Occipital lobe (tissue), 2 donors: ENCODE data around the gene FAM234B. TPM values are rescaled to one million over a fixed set of nuclear protein-coding genes. Genes with fewer than 3 reads are reported as not detected.
"Not testable (repeated sequence)": the region's sequence is repeated elsewhere in the genome, so short reads cannot be mapped to it uniquely, and the experiment has no call there.

Experiments
- DNase-seq: peaks from one replicate; lab custom pipeline; 2025; lab: John Stamatoyannopoulos, UW
- total RNA-seq: library from RNA; depleted of rRNA; stranded (reverse); fragments of >200 nt; gene quantifications from one replicate; pipeline ENCODE4 v1.2.3, GENCODE V29; 2014

Gene FAM234B
- total RNA-seq, 1 donor from 2014 or later = 52.7 TPM

GRCh38 chr12:13022851-13023271 lies 21.3 kb upstream of the FAM234B start:
- no peak for DNase-seq

GRCh38 chr12:13023811-13024530 lies 20.2 kb upstream of the FAM234B start:
- DNase-seq = no peak

DNA sequence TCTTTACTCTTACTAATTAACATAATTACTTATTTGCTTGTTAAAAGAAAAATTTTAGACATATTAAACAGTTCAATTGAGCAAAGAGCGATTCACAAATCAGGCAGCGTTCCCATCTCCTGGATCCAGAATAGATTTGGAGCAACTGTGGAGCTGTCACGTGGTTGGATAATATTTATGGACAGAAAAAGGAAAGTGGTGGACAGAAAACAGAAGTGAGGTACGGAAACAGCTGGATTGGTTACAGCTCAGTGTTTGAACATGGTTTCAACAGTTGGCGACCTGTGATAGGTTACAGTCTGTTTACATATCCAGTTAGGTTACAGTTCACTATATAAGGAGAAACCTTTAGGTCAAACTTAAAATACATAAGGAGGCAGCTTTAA lies 19.7 kb upstream of the FAM234B start:
- DNase-seq = no peak

GRCh38 chr12:13026286-13026685 lies 17.9 kb upstream of the FAM234B start:
- DNase-seq = no peak

- no peak for DNase-seq
These were observed 17.1 kb upstream of the FAM234B start for GRCh38 chr12:13027032-13027431.

DNA sequence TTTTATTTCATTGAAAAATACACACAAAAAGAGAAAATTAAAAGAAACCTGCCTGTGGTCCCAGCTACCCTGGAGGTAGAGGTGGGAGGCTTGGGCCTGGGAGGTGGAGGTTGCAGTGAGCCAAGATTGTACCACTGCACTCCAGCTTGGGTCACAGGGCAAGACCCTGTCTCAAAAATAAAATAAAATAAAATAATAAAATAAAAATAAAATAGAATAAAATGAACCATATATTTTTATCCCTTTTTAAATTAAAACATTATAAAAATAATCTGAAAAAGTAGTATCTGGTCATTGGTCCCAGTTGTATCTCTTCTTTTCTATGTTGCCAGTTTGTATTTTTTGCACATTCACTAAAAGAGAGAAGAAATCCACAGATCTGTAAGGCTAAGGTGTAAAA lies 16.7 kb upstream of the FAM234B start:
- DNase-seq = no peak

- no peak for DNase-seq
These were observed 15.2 kb upstream of the FAM234B start for GRCh38 chr12:13028825-13029570.

DNA sequence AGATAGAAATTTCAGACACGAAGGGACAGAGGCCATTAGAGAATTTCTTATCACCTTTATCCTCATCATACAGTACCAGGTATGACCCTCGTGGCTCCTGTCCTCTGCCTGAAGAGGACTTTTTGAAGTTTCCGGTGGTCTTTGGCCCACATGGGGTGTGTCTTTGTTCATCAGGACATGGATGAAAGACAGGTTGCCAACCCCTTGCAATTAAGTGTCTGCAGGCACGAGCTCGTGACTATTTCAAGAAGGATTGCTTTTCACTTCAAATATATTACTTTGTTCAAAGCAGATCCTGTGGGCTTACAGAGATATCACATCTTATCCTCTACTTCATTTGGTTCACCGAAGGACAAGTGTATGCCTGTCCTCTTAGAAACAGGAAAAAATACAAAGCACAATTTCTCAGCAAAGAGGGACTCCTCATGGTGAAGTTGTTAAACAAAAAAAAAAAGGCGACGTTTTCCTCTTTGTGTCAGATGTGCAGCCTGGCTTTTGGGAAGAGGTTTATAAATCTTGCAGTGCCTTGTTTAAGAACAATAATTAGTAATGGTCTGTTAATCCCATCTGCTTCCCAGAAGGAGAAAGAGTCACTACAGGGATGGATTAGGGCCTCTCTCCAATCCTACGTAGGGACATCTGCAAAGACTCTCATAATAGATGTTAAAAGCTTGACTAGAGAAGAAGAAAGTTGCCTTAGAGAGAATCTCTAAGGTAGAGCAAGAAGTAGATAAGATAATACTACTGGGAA lies 13.5 kb upstream of the FAM234B start:
- no peak for DNase-seq

- DNase-seq = no peak
These were observed 12.0 kb upstream of the FAM234B start for GRCh38 chr12:13032164-13032563.

GRCh38 chr12:13033476-13033875 lies 10.7 kb upstream of the FAM234B start:
- no peak for DNase-seq

- not testable (repeated sequence) for DNase-seq
These were observed 8.8 kb upstream of the FAM234B start for GRCh38 chr12:13035335-13035734.

GRCh38 chr12:13036881-13037280 lies 7.3 kb upstream of the FAM234B start:
- DNase-seq = no peak

GRCh38 chr12:13038491-13039161 lies 5.6 kb upstream of the FAM234B start:
- no peak for DNase-seq

DNA sequence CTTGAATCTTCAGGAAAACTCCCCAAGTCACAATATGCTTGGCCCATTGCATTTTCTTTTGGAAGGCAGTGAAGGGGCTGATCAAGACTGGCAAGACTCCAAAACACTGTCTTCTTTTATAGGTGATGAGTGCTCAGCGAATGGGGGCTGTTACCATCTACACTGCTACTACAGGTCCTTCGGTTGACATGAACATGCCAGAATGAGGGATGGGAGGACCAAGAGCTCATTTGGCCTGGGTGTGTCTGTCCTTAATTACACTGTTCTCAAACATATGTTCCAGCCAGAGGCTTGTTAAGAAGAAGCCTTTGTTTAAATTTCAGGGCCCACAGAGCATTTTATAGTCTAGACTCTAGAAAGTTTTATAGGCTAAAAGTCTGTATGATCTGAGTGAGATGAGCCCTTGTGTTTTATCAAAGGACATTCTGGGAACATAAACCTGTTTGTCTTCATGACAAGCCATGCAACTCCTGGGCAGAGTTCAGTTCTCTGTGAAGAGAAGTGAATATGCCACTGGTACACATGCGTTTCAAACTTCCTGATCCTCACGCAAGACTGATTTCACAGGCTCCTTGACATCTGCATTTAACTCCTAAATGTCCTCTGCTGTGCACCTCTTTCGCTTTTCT lies 4.7 kb upstream of the FAM234B start:
- no peak for DNase-seq

GRCh38 chr12:13041224-13041623 lies 3.0 kb upstream of the FAM234B start:
- DNase-seq = no peak

- no peak for DNase-seq
These were observed 1.4 kb upstream of the FAM234B start for GRCh38 chr12:13042666-13043230.

- no peak for DNase-seq
These were observed 722 bp downstream of the FAM234B start for GRCh38 chr12:13044906-13045299.

DNA sequence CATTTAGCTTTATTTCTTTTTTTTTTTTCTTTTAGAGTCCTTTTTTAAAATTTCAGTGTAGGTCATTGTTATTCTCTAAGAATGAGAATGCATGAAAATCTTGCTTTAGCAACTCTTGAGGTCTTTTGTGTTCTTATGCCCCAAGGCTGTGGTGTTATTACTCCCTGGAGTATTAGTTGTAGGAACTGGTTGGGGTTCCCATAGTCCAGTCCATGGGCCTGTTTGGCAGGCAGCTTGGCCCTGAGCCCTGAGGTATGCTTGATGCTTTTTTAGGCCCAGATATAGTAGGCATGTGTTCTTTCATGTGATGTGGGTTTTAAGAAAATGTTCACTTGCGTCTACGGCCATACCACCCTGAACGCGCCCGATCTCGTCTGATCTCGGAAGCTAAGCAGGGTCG lies 1.6 kb downstream of the FAM234B start:
- DNase-seq = no peak

GRCh38 chr12:13046964-13047363 lies 2.8 kb downstream of the FAM234B start:
- DNase-seq = no peak

GRCh38 chr12:13049816-13050215 lies 5.6 kb downstream of the FAM234B start:
- no peak for DNase-seq

DNA sequence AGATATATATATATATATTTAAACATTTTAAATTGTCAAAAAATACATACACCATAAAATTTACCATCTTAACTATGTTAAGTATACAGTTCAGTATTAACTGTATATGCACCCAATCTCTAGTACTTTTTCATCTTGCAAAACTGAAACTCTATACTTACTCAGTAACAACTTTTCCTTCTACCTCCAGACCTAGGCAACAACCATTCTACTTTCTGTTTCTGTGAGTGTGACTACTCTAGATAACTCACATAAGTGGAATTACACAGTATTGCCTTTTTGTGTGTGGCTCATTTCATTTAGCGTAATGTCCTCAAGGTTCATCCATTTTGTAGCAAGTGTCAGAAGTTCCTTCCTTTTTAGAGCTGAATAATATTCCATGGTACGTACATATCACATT lies 8.2 kb downstream of the FAM234B start:
- no peak for DNase-seq
